ENCODE measurements around the gene RIBC2.

RIBC2 gene

DNA sequence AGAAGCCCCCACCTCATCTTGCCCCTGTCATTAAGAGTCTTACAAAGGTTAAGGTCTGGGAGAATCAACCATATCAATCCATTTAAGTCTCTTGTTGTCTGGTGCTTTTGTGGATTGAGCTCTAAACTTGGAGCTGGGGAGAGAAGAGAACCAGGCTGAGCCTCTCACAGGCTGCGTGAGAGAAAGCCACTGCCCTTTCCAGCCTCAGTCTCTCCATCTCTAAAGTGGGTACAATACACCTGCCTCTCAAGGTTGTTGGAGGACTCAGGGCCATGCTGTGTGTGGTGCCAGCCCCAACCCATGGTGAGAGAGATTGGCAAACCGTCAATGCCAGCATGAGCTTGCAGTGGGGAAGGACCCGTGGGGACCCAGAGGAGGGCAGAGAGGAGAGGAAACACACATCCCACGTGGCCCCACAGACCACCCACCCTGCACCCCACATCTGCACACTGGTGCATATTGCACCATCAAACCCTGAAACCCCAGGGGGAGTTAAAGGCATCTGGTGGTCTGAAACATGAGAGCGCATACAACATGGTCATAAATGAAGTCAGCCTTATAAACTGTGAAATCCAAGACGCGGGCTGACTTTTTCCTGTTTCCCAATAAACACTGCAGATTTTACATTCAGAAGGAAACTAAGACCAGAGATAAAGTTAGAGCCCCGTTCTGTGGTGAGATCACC lies 61.7 kb downstream of the RIBC2 start:
- no peak for DNase-seq (ENCODE audit: low spot score)

DNA sequence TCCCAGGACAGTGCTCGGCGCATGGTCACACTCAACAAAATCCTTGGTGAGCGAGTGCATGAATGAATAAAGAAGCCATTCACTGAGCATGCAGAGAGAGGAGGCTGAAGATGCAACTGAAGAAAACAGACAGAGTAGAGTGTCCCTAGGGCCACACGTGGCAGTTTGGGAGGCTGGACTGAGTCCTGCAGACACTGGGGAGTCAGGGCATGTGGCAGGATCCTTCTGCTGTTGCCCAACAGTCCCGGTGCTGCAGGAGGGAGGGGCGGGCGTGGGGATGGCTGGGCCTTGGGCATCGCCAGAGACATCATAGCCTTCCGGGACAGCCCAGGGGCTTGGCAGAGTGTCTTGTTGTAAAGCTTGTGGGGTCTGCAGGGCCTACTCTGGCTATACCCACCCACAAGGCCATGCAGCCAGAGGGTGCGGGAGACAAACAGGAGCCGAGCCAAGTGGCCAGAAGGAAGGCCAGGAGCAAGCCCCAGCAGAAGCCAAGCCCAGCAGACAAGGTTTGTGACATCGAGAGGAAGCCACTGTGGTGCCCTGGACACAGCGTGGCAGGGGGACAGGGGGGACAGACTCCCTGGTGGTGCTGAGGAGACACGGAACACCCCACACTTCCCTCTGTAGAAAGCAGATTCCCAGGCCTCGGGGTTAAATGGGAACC lies 62.5 kb downstream of the RIBC2 start:
- no peak for DNase-seq (ENCODE audit: low spot score)

DNA sequence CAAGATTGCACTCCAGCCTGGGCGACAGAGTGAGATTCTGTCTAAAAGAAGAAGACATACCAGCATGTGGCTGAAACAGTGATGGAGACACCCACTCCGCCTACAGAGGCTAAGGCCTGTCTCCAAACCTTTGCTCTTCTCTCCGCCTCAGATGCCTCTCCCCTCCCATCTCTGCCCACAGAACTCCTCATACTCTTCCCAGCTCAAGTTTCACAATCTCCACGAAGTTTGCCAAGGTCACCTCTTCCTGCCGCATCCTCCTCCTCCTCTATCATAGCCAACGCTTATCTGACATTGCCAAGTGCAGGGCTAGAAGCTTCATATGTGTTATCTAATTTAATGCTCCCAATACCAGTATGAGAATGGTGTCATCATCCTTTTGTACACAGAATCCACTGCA lies 63.3 kb downstream of the RIBC2 start:
- DNase-seq (ENCODE audit: low spot score): no peak

DNA sequence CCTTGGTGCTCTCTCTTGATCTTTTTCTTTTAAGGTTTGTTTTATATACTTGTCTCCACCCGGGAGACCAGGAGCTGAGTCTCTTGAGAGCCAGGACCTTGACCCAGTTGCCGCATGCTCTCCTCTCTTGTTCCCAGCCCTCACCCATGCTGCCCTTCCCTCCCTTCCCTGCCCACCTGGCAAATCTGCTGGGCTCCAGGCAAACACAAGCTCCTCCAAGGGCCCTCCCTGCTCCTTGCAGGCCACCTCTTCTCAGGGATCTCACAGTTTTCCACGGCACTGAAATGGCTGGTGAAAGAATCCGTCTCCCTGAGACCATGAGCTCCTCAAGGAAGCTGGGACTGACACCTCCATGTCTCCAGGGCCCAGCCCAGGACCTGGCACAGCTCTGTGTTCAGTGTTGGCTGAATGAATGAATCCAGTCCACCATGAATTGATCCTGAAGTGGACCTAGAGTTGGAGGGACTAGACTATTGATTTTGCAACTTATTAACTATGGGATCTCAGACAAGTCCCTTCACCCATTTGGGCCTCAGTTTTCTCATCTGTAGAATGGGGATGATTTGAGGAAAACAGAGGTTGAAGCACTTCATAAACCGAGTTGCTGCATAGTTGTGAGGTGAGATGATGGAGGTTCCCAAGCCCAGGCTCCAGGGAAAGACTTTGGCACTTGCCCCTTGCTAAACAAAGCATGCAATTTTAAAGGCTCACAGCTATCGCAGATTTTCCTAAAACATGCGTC lies 64.0 kb downstream of the RIBC2 start:
- DNase-seq (ENCODE audit: low spot score): no peak

DNA sequence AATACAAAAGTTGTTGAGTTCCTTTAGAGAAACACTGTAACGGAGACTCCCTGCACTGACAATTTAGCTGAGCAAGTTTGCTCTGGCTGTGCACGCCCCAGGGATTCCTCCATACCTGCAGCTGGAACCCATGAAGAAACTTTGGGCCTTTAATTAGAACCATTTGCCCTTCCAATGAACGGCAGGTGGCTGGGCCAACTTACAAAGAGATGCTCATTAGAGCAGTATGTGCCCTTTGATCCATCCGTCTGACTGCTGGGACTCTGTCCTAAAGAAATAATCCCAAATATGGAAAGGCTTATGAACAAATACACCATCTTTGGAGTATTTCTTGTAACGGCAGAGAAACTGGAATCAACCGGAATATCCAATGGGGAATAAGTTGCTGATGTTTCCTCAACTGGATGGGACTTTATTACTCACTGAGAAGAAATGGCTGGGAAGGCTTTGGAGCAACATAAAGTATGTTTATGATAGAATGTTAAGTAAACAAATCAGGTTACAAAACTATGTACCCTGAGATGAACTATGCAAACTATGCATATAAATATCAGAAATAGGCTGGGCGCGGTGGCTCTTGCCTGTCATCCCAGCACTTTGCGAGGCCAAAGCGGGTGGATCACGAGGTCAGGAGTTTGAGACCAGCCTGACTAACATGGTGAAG lies 64.7 kb downstream of the RIBC2 start:
- DNase-seq (ENCODE audit: low spot score): no peak

DNA sequence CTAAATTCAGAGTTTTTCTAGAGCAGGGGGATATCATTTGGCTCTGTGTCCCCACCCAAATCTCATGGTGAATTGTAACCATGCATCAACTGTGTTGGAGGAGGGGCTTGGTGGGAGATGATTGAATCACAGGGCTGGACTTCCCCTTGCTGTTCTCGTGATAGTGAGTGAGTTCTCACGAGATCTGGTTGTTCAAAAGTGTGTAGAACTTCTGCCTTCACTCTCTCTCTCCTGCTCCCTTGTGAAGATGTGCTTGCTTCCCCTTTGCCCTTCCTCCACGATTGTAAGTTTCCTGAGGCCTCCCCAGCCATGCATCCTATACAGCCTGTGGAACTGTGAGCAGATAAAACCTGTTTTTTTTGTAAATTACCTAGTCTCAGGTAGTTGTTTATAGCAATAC lies 67.2 kb downstream of the RIBC2 start:
- DNase-seq (ENCODE audit: low spot score): no peak

DNA sequence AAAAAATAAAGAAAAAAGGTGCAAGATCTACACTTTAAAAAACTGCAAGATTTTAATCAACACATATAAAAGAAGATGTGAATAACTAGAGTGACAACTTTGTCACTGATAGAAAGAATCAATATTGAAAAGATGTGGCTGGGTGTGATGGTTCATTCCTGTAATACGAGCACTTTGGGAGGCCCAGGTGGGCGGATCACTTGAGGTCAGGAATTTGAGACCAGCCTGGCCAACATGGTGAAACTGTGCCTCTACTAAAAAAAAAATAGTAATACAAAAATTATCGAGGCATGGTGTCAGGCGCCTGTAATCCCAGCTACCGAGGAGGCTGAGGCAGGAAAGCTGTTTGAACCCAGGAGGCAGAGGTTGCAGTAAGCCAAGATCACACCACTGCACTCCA lies 68.2 kb downstream of the RIBC2 start:
- no peak for DNase-seq (ENCODE audit: low spot score)
